HCT116 (cell line): ENCODE data around the gene ZNF311.

Source experiments
- CTCF ChIP-seq, 3 experiments: fragments of 200-600 bp in 1 of 3; sonication (generic) in 1 of 3; IDR thresholded peaks in 2 of 3; conservative IDR thresholded peaks in 1 of 3; 2 replicates each; pipeline ENCODE4 v1.5.1; 2012 to 2017; ENCODE audit warnings: low read depth in 2 of 3, low read length in 2 of 3, antibody characterized with exemption in 1 of 3, borderline replicate concordance in 1 of 3, control low read depth in 1 of 3, mild to moderate bottlenecking in 1 of 3, mixed read lengths in 1 of 3, mixed run types in 1 of 3, moderate library complexity in 1 of 3; ENCODE audit not compliant: insufficient read depth in 1 of 3
- EGR1 ChIP-seq: IDR thresholded peaks from 2 replicates; pipeline ENCODE4 v1.6.1; 2012; ENCODE audit warnings: low read depth
- EZH2 ChIP-seq: fragments of 200-600 bp; sonication (generic); IDR thresholded peaks from 2 replicates; pipeline ENCODE4 v1.6.1; 2017; ENCODE audit warnings: antibody characterized with exemption, mixed run types
- EZH2phosphoT487 ChIP-seq: fragments of 200-600 bp; IDR thresholded peaks from 2 replicates; pipeline ENCODE4 v1.6.1; 2018; ENCODE audit warnings: antibody characterized with exemption, borderline replicate concordance
- POLR2A ChIP-seq: IDR thresholded peaks from 2 replicates; pipeline ENCODE4 v1.7.0; 2011; ENCODE audit warnings: borderline replicate concordance; ENCODE audit not compliant: insufficient read depth, insufficient read length; ENCODE audit errors: extremely low read depth
- POLR2AphosphoS5 ChIP-seq: IDR thresholded peaks from 2 replicates; pipeline ENCODE4 v1.6.1; 2011; ENCODE audit warnings: mild to moderate bottlenecking, low read depth, low read length, moderate library complexity
- TF ChIP-seq, protein P1 (sequence below): IDR thresholded peaks from 2 replicates; pipeline ENCODE4 v1.6.1; 2011; ENCODE audit warnings: mild to moderate bottlenecking, low read length, moderate library complexity; ENCODE audit not compliant: insufficient replicate concordance; ENCODE audit errors: extremely low read depth
- TF ChIP-seq, protein P2 (sequence below): IDR thresholded peaks from 2 replicates; pipeline ENCODE4 v1.6.1; 2012

GRCh38 chr6:28974505-28974904 is 30.6 kb downstream of the ZNF311 start:
- TF ChIP-seq CTCF (IDR thresholded peaks at IDR 0.05 in 2 of 3, conservative IDR thresholded peaks at IDR 0.05 in 1 of 3; ENCODE audit: borderline replicate concordance in 1 of 3, insufficient read depth in 1 of 3, low read depth in 2 of 3, low read length in 2 of 3): no peak
- no peak for TF ChIP-seq EZH2phosphoT487
- no peak for TF ChIP-seq EZH2
- TF ChIP-seq POLR2AphosphoS5: no peak
- TF ChIP-seq EGR1: no peak
- TF ChIP-seq, protein P1, sequence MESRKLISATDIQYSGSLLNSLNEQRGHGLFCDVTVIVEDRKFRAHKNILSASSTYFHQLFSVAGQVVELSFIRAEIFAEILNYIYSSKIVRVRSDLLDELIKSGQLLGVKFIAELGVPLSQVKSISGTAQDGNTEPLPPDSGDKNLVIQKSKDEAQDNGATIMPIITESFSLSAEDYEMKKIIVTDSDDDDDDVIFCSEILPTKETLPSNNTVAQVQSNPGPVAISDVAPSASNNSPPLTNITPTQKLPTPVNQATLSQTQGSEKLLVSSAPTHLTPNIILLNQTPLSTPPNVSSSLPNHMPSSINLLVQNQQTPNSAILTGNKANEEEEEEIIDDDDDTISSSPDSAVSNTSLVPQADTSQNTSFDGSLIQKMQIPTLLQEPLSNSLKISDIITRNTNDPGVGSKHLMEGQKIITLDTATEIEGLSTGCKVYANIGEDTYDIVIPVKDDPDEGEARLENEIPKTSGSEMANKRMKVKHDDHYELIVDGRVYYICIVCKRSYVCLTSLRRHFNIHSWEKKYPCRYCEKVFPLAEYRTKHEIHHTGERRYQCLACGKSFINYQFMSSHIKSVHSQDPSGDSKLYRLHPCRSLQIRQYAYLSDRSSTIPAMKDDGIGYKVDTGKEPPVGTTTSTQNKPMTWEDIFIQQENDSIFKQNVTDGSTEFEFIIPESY: no peak
- TF ChIP-seq POLR2A: no peak
- TF ChIP-seq, protein P2, sequence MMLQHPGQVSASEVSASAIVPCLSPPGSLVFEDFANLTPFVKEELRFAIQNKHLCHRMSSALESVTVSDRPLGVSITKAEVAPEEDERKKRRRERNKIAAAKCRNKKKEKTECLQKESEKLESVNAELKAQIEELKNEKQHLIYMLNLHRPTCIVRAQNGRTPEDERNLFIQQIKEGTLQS: no peak
